ENCODE measurements around the gene MYBL2.

DNA sequence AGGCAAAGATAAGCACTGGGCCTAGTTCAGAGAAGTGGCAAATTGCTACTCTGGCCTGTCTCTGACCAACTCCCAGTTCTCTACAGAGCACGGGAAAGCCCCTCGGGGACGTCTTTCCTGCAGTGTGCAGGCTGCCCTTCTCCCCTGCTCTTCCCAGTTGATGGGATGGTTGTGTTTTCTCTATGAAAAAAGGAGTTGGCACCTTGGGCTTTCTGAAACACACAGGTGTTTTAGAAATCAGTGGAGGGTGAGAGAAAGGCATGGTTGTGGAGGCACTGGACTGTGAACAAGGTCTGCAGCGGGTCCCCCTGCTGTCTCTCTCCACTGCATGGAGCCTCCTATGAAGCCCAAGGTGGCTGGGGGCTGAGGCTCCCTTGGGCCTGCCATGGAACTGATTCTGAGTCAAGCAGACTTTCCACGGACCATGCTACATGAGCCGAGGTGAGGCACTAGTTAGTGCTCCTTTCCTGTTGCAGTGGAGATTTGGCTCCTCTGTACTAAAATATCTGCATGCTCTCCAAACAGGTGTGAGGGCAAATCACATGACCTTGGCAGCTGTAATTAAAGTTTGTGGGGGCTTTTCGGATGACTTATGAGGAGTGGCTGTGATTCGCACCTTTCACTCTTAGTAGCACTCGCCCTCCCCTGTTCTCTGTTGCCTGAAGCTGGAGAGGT is 43.6 kb downstream of the MYBL2 start:
- TF ChIP-seq, protein P1, sequence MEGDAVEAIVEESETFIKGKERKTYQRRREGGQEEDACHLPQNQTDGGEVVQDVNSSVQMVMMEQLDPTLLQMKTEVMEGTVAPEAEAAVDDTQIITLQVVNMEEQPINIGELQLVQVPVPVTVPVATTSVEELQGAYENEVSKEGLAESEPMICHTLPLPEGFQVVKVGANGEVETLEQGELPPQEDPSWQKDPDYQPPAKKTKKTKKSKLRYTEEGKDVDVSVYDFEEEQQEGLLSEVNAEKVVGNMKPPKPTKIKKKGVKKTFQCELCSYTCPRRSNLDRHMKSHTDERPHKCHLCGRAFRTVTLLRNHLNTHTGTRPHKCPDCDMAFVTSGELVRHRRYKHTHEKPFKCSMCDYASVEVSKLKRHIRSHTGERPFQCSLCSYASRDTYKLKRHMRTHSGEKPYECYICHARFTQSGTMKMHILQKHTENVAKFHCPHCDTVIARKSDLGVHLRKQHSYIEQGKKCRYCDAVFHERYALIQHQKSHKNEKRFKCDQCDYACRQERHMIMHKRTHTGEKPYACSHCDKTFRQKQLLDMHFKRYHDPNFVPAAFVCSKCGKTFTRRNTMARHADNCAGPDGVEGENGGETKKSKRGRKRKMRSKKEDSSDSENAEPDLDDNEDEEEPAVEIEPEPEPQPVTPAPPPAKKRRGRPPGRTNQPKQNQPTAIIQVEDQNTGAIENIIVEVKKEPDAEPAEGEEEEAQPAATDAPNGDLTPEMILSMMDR (IDR thresholded peaks at IDR 0.05; ENCODE audit: poor library complexity), result no peak
- TF ChIP-seq EZH2 (IDR thresholded peaks at IDR 0.05; ENCODE audit: borderline replicate concordance), result no peak
